NCI-H2029 treated with DMSO at 0.1 percent for 48 hours (cell line): ENCODE data around the gene SYT10.
"Not testable (repeated sequence)": the region's sequence is repeated elsewhere in the genome, so short reads cannot be mapped to it uniquely, and the experiment has no call there.

ENCODE experiments used
- DNase-seq: peaks from one replicate; lab custom pipeline; 2025; lab: John Stamatoyannopoulos, UW

SYT10 gene

DNA sequence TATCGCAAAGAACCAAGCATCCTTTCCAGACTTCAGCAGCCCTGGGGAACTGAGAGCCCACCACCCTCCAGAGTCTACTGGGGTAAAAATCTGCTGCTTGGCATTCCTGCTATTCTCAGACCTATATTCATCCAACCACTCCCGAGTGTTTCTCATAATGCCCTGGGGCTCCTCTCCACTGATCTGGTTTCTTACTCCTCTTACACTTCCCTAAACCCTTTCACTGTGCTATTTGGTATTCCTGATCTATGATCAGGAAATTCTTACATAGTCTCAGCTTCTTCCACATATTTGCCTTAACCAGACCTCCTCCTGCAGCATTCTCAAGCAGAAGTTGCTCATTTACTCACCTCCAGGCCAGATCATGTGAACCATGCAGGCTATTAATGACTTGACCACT, 82.4 kb downstream of the SYT10 start:
- DNase-seq = no peak

DNA sequence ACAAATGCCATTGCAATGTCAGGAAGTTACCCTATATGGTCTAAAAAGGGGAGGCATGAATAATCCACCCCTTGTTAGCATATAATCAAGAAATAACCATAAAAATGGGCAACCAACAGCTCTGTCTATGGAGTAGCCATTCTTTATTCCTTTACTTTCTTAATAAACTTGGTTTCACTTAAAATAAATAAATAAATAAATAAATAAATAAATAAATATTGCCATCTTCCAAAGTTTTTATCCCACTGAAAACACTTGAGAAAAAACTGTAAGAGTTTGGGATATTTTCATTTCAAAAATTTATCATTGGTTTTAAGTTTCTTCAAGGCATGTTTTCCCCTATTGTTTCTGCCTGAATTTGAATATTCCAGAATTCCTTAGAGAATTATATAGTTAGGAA, 89.8 kb downstream of the SYT10 start:
- DNase-seq = no peak

DNA sequence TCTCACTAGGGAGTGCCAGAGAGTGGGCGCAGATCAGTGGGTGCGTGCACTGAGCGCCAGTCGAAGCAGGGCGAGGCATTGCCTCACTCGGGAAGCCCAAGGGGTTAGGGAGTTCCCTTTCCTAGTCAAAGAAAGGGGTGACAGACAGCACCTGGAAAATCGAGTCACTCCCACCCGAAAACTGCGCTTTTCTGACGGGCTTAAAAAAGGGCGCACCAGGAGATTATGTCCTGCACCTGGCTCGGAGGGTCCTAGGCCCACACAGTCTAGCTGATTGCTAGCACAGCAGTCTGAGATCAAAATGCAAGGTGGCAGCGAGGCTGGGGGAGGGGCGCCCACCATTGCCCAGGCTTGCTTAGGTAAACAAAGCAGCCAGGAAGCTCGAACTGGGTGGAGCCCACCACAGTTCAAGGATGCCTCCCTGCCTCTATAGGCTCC, 107.6 kb downstream of the SYT10 start:
- not testable (repeated sequence) for DNase-seq

DNA sequence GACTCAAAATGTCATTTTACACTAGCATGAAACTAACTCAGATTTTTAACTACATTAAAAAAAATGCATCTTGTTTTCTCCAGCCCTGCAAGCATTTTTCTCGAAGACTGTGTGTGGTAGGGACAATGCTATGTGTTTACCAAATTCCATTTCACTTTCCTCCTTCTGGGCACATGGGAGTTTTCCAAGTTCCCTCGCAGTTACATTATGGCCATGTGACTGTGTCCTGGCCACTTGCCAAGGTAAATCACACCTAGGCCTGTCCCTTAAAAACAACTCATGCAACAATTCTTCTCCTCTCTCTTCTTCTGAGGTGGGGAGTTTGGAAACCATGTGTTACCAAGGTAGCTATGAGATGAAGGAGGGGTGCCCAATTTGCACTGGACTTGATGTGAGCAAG, 108.7 kb downstream of the SYT10 start:
- DNase-seq = no peak
